A549 (cell line): ENCODE results near the gene KDM6A. TPM values are rescaled to one million over a fixed set of nuclear protein-coding genes. Genes with fewer than 3 reads are reported as not detected.
"Not testable (repeated sequence)": the region's sequence is repeated elsewhere in the genome, so short reads cannot be mapped to it uniquely, and the experiment has no call there.

Experiments
- ATAC-seq, 2 experiments: fragments of 200-7000 bp in 1 of 2; fragments of >200 bp in 1 of 2; cut with Nextera tagmentation in 1 of 2; cut with Tn5 transposase in 1 of 2; 3 replicates each; pipeline versions ENCODE4 v1.8.0 to v1.9.1; 2018 to 2020; ENCODE audit warnings: mild to moderate bottlenecking in 1 of 2, moderate library complexity in 1 of 2
- CTCF ChIA-PET: fragments of 300-600 bp; sonication (Branson Sonifier 250); formaldehyde crosslinking; extraction: SDS; loops from one replicate; lab custom pipeline; 2021; ENCODE audit warnings: antibody characterized with exemption, inconsistent platforms; lab: Yijun Ruan, JAX
- POLR2A ChIA-PET: fragments of 350-600 bp; formaldehyde crosslinking; extraction: SDS; loops from one replicate; lab custom pipeline; 2021; ENCODE audit warnings: antibody characterized with exemption, inconsistent platforms; lab: Yijun Ruan, JAX
- DNase-seq, 2 experiments: peaks; one replicate each; pipeline versions ENCODE4 v3.0.0 to v3.0.0-alpha.2; 2011 to 2016; ENCODE audit warnings: low read depth in 1 of 2, low spot score in 1 of 2
- FAIRE-seq: peaks from 2 replicates; lab custom pipeline; 2011; peaks lifted over from hg19 to GRCh38; lab: Jason Lieb, UNC
- H3K27ac ChIP-seq, 2 experiments: fragments of >200 bp; sonication (Bioruptor Twin); formaldehyde crosslinking; 3 replicates each; pipeline ENCODE4 v1.5.1; 2016 to 2017
- H3K4me1 ChIP-seq: fragments of >200 bp; sonication (Bioruptor Twin); formaldehyde crosslinking; 3 replicates; pipeline ENCODE4 v1.6.1; 2016
- H3K4me2 ChIP-seq: fragments of >200 bp; sonication (Bioruptor Twin); formaldehyde crosslinking; 3 replicates; pipeline ENCODE4 v1.6.1; 2016
- H3K4me3 ChIP-seq: fragments of >200 bp; sonication (Bioruptor Twin); formaldehyde crosslinking; 3 replicates; pipeline ENCODE4 v1.5.1; 2016
- H3K9me3 ChIP-seq: fragments of >200 bp; sonication (Bioruptor Twin); formaldehyde crosslinking; 3 replicates; pipeline ENCODE4 v1.6.1; 2016
- CHD2 ChIP-seq: fragments of 150-350 bp; IDR thresholded peaks from 2 replicates; pipeline ENCODE4 v1.6.1; 2014; ENCODE audit warnings: low read length; ENCODE audit not compliant: partially characterized antibody
- CHD4 ChIP-seq: fragments of 200-600 bp; sonication (generic); IDR thresholded peaks from 2 replicates; pipeline ENCODE4 v1.6.1; 2016; ENCODE audit warnings: antibody characterized with exemption, mild to moderate bottlenecking, borderline replicate concordance
- EHF ChIP-seq: fragments of 250-450 bp; sonication (Bioruptor Pico); IDR thresholded peaks from 2 replicates; pipeline ENCODE4 v1.5.0; 2020; ENCODE audit warnings: mild to moderate bottlenecking
- ESRRA ChIP-seq: fragments of 150-350 bp; IDR thresholded peaks from 2 replicates; pipeline ENCODE4 v1.6.1; 2014; ENCODE audit warnings: mild to moderate bottlenecking, low read length, borderline replicate concordance
- GATA3 ChIP-seq: IDR thresholded peaks from 2 replicates; pipeline ENCODE4 v1.6.1; 2012; ENCODE audit warnings: borderline replicate concordance
- HOXA7 ChIP-seq: fragments of 250-450 bp; sonication (Bioruptor Pico); IDR thresholded peaks from 2 replicates; pipeline ENCODE4 v1.5.0; 2020; ENCODE audit warnings: mild to moderate bottlenecking, moderate library complexity
- JUN ChIP-seq, 2 experiments: fragments of >200 bp; sonication (Bioruptor Twin); formaldehyde crosslinking; IDR thresholded peaks; 2 replicates in 1 of 2; 3 replicates in 1 of 2; pipeline ENCODE4 v1.6.1; 2016 to 2017
- KDM1A ChIP-seq: fragments of 200-600 bp; sonication (generic); IDR thresholded peaks from 2 replicates; pipeline ENCODE4 v1.6.1; 2016; ENCODE audit warnings: low read depth, mild to moderate bottlenecking
- MAZ ChIP-seq: fragments of 150-350 bp; IDR thresholded peaks from 2 replicates; pipeline ENCODE4 v1.6.1; 2014; ENCODE audit warnings: antibody characterized with exemption, low read depth, low read length, borderline replicate concordance
- NFE2L2 ChIP-seq: fragments of 150-350 bp; conservative IDR thresholded peaks from 2 replicates; pipeline ENCODE4 v1.6.1; 2014; ENCODE audit warnings: low read length
- NPAS2 ChIP-seq: fragments of 250-450 bp; sonication (Bioruptor Pico); IDR thresholded peaks from 2 replicates; pipeline ENCODE4 v1.8.0; 2022; ENCODE audit warnings: mild to moderate bottlenecking, moderate library complexity, borderline replicate concordance
- POLR2A ChIP-seq: IDR thresholded peaks from 2 replicates; pipeline ENCODE4 v1.6.1; 2012; ENCODE audit warnings: mild to moderate bottlenecking, low read length
- RAD21 ChIP-seq, 2 experiments: fragments of >200 bp in 1 of 2; sonication (Bioruptor Twin) in 1 of 2; formaldehyde crosslinking in 1 of 2; IDR thresholded peaks in 1 of 2; conservative IDR thresholded peaks in 1 of 2; 2 replicates in 1 of 2; 3 replicates in 1 of 2; pipeline ENCODE4 v1.6.1; 2012 to 2018; ENCODE audit warnings: inconsistent platforms in 1 of 2
- RARB ChIP-seq: fragments of 250-450 bp; sonication (Bioruptor Pico); IDR thresholded peaks from 2 replicates; pipeline ENCODE4 v1.8.0; 2021; ENCODE audit warnings: mild to moderate bottlenecking, moderate library complexity
- RCOR1 ChIP-seq: fragments of 150-350 bp; IDR thresholded peaks from 2 replicates; pipeline ENCODE4 v1.6.1; 2014; ENCODE audit warnings: antibody characterized with exemption, low read length, low read depth
- SMC3 ChIP-seq: fragments of >200 bp; sonication (Bioruptor Twin); formaldehyde crosslinking; IDR thresholded peaks from 3 replicates; pipeline ENCODE4 v1.6.1; 2018; ENCODE audit warnings: inconsistent platforms
- SREBF2 ChIP-seq: fragments of 450-650 bp; IDR thresholded peaks from 2 replicates; pipeline ENCODE4 v1.6.1; 2014; ENCODE audit warnings: mild to moderate bottlenecking, moderate library complexity
- ZNF302 ChIP-seq: fragments of 250-450 bp; sonication (Bioruptor Pico); IDR thresholded peaks from 2 replicates; pipeline ENCODE4 v1.9.0; 2021; ENCODE audit warnings: inconsistent platforms, mild to moderate bottlenecking, moderate library complexity
- whole genome bisulfite sequencing: methylation state at CpG from one replicate; pipeline ENCODE4 v1.1.6; 2017; ENCODE audit errors: missing lambda C conversion rate; 5-methylcytosine and 5-hydroxymethylcytosine counted together
- polyA plus RNA-seq, 4 experiments: library from polyadenylated mRNA; depleted of rRNA in 3 of 4; stranded (reverse); fragments of >200 nt; fragmentation: RNase III in 1 of 4; extraction: RNeasy Plus Mini Kit Qiagen cat#74134 plus additional on column Dnase treatment in 1 of 4; gene quantifications; 2 replicates in 3 of 4; 3 replicates in 1 of 4; pipeline ENCODE4 v1.2.3, GENCODE V29; 2011 to 2017
- TF ChIP-seq, protein P1 (sequence below): IDR thresholded peaks from 2 replicates; pipeline ENCODE4 v1.6.1; 2012
- TF ChIP-seq, protein P2 (sequence below): fragments of 150-350 bp; IDR thresholded peaks from 2 replicates; pipeline ENCODE4 v1.6.1; 2014; ENCODE audit warnings: low read depth, mild to moderate bottlenecking, low read length

The KDM6A gene
- polyA plus RNA-seq, 2 of the 4 experiments (the other 2 are of a cell fraction) = 9.3 to 18.4 TPM

GRCh38 chrX:44950471-44951366 is 77.7 kb downstream of the KDM6A start:
- FAIRE-seq, POLR2A ChIA-PET: not testable (repeated sequence)
- CTCF ChIA-PET = interaction anchor here (1.2 kb wide), 1 partner anchor 119 kb away, joined by 3 read pairs; no protein-coding TSS in a partner anchor

GRCh38 chrX:44951572-44952067 is 78.6 kb downstream of the KDM6A start:
- H3K4me3 ChIP-seq = no peak overlapping the region
- TF ChIP-seq NFE2L2 (no peak), ESRRA (no peak), KDM1A (no peak), RCOR1 (no peak), GATA3 (no peak), RARB (CRISPR knock-in tag) (no peak), CHD4 (no peak), ZNF302 (CRISPR knock-in tag) (no peak), HOXA7 (CRISPR knock-in tag) (no peak), SMC3 (no peak), SREBF2 (no peak), POLR2A (no peak), CHD2 (no peak), RAD21 (conservative IDR thresholded peaks at IDR 0.05 in 1 of 2, IDR thresholded peaks at IDR 0.05 in 1 of 2) (no peak), MAZ (no peak), EHF (CRISPR knock-in tag) (no peak), NPAS2 (CRISPR knock-in tag) (no peak), JUN (IDR thresholded peaks at IDR 0.05) (no peak)
- TF ChIP-seq, protein P1, sequence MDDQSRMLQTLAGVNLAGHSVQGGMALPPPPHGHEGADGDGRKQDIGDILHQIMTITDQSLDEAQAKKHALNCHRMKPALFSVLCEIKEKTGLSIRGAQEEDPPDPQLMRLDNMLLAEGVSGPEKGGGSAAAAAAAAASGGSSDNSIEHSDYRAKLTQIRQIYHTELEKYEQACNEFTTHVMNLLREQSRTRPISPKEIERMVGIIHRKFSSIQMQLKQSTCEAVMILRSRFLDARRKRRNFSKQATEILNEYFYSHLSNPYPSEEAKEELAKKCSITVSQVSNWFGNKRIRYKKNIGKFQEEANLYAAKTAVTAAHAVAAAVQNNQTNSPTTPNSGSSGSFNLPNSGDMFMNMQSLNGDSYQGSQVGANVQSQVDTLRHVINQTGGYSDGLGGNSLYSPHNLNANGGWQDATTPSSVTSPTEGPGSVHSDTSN = no peak
- TF ChIP-seq, protein P2, sequence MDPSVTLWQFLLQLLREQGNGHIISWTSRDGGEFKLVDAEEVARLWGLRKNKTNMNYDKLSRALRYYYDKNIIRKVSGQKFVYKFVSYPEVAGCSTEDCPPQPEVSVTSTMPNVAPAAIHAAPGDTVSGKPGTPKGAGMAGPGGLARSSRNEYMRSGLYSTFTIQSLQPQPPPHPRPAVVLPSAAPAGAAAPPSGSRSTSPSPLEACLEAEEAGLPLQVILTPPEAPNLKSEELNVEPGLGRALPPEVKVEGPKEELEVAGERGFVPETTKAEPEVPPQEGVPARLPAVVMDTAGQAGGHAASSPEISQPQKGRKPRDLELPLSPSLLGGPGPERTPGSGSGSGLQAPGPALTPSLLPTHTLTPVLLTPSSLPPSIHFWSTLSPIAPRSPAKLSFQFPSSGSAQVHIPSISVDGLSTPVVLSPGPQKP = no peak
- TF ChIP-seq, all 56 proteins: peak for 0
- CTCF ChIA-PET = interaction anchor here (0.6 kb wide), 1 partner anchor 23 kb away, joined by 3 read pairs; no protein-coding TSS in a partner anchor
- DNase-seq = no peak
- no peak for FAIRE-seq
- no peak overlapping the region for H3K27ac ChIP-seq
- WGBS = 70% methylated on average over 2 of the region's 2 CpGs
- peaks cover 33% of the 10 kb centered on the region for H3K4me1 ChIP-seq
- POLR2A ChIA-PET = no interaction called here
- no peak overlapping the region for H3K4me2 ChIP-seq
- no peak for ATAC-seq
- peaks cover 3% of the 10 kb centered on the region; the same call in 2 of the 3 replicates for H3K9me3 ChIP-seq

More at GRCh38 chrX:44950471-44951366, 77.7 kb downstream of the KDM6A start:
- Histone ChIP-seq H3K9me3 (peaks cover 12% of the 10 kb centered on the region; the same call in 2 of the 3 replicates), H3K4me1 (peaks cover 33% of the 10 kb centered on the region)
- not testable (repeated sequence) for ATAC-seq, H3K4me2 ChIP-seq, DNase-seq, H3K27ac ChIP-seq, H3K4me3 ChIP-seq
- WGBS = 84% methylated on average over 9 of the region's 9 CpGs
